ENCODE measurements around the gene MGME1.

The MGME1 gene

DNA sequence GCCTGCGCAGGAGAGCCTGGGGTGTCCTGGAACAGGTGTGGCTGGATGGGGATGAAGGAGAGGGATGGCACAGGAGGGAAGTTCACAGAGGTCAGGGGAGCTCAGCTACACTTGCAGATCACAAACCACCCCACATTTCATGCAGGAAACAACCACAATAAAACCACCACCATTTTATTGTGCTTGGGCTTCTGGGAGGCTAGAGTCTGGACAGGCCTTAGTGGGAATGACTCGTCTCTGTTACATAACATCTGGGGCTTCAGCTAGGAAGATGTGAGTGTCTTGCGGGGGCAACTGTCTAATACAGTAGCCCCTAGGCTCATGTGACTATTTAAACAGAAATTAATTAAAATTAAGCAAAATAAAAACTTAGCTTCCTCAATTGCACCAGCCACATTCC, 33.6 kb upstream of the MGME1 start:
- TF ChIP-seq, protein P1, sequence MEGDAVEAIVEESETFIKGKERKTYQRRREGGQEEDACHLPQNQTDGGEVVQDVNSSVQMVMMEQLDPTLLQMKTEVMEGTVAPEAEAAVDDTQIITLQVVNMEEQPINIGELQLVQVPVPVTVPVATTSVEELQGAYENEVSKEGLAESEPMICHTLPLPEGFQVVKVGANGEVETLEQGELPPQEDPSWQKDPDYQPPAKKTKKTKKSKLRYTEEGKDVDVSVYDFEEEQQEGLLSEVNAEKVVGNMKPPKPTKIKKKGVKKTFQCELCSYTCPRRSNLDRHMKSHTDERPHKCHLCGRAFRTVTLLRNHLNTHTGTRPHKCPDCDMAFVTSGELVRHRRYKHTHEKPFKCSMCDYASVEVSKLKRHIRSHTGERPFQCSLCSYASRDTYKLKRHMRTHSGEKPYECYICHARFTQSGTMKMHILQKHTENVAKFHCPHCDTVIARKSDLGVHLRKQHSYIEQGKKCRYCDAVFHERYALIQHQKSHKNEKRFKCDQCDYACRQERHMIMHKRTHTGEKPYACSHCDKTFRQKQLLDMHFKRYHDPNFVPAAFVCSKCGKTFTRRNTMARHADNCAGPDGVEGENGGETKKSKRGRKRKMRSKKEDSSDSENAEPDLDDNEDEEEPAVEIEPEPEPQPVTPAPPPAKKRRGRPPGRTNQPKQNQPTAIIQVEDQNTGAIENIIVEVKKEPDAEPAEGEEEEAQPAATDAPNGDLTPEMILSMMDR (IDR thresholded peaks at IDR 0.05; ENCODE audit: control insufficient read depth, extremely low read depth, insufficient read depth) = no peak
- H3K4me3 ChIP-seq (ENCODE audit: low read depth, low read length) = no peak overlapping the region
- no peak for DNase-seq (ENCODE audit: low read depth)

DNA sequence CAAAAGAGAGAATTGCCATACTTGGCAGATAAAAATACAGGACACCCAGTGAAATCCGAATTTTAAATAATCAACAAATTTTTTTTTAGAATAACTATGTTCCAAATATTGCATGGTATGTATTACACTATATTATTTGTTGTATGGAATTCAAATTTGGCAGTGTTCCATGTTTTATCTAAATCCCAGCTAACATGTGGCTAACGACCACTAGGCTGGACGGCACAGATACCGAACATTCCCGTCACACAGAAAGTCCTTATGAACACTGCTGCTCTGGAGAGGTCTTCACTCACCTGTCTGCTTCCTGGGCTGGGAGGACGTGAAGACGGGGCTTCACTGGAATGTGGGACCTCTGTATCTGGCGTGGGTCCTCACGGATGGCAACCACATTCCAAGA, 33.1 kb upstream of the MGME1 start:
- no peak overlapping the region for H3K4me3 ChIP-seq (ENCODE audit: low read depth, low read length)
- DNase-seq (ENCODE audit: low read depth) = no peak
- TF ChIP-seq, protein P1 (IDR thresholded peaks at IDR 0.05; ENCODE audit: control insufficient read depth, extremely low read depth, insufficient read depth) = no peak

DNA sequence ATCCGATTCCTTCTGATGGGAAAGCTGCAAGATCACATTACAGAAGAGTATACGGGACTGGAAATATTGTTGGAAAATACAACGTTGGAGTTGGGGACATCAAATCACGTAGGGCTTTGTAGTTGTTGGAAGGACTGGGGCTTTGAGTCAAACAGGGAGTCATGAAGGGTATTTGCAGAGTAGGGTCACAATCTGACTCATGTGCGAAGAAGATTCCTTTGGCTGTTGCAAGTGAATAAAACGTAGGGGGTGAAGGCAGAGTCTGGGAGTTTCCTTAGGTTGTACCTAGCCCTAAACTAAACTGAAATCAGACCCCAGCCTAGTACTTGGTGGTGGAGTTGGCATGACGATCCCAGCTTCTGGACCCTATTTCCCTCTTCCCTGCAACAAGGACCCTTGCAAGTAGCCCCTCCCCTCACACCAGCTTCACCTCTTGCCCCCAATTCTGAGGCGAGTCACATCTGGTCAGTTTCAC, 32.5 kb upstream of the MGME1 start:
- H3K4me3 ChIP-seq (ENCODE audit: low read depth, low read length) = no peak overlapping the region
- no peak for DNase-seq (ENCODE audit: low read depth)
- TF ChIP-seq, protein P1 (IDR thresholded peaks at IDR 0.05; ENCODE audit: control insufficient read depth, extremely low read depth, insufficient read depth) = no peak

DNA sequence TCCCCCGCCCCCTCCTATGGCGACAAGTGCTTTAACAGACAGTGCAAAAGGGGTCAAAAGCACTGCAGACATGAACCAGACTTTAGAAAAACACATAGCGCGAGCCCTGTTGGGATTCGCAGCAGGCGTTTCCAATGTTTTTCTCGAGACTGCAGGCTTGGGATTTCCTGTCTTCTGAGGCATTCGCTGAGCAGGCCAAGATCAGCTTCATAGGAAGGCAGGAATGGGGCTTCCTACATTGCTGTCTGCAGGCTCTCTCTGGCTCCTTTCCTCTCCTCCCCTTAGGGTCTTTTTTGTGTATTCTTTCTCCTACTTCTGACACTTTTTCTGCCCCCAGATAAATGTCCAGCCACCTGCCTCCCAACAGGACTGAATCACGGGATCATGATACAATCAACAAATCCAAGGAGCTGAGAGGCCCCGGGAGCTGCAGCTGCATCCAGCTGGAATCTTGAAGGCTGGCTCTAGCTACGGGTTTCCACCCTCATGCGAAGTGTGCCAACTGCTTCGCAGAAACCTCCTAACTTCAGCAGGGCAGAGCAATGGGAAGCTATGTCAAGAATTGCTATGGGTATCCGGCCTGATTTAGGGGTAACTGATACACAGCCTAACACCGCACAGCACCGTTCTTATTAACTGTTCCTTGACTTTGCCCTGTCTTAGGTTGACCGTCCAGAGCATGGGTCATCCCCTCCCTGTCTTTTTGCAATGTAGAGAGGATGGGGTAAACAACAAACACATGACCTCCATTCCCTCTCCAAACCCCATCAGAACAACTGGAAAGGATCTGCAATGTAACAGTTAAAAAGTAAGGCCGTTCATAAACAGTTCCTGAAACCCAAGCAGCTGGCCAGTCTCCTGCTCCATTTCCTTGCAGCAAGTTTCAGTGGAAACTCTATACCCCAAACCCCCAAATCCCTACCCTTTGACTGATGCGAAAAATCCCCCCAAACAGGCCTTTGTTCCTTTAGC, 31.8 kb upstream of the MGME1 start:
- DNase-seq (ENCODE audit: low read depth) = no peak
- TF ChIP-seq, protein P1 (IDR thresholded peaks at IDR 0.05; ENCODE audit: control insufficient read depth, extremely low read depth, insufficient read depth) = no peak
- no peak overlapping the region for H3K4me3 ChIP-seq (ENCODE audit: low read depth, low read length)

DNA sequence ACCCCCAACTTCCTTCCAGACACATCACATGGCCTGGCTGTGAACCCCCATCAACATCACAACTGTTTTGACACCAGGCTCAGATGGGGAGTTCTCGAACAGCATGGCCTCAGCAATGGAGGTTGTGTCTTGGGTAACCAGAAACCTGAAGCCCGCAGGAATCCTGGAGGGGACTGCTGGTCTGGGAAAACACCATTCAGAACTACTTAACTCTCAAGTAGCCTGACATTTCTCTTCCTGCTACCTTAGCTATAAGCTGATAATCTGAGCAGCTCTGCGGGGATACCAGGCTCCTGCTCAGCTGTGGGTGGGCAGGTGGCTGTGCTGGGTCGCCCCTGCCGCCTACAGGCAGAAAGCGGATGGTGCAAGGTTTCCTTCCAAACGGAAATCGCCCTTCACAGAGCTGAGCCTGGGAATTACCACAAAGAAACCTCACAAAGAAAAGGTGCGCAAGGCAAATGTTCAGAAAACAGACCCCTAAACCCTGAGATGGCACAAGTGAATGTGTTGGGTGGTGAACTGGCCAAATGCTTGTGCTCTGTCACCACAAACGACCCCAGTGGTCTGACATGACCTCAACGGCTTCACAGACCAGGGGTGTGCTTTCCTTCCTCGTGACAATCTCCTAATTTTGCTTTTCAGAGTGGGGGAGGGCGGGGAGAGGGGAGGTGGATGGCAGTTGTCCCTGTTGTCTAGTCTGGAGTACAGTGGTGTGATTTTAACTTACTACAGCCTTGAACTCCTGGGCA, 29.8 kb upstream of the MGME1 start:
- TF ChIP-seq, protein P1 (IDR thresholded peaks at IDR 0.05; ENCODE audit: control insufficient read depth, extremely low read depth, insufficient read depth) = peak; percentile 68
- H3K4me3 ChIP-seq (ENCODE audit: low read depth, low read length) = no peak overlapping the region
- DNase-seq (ENCODE audit: low read depth) = no peak

DNA sequence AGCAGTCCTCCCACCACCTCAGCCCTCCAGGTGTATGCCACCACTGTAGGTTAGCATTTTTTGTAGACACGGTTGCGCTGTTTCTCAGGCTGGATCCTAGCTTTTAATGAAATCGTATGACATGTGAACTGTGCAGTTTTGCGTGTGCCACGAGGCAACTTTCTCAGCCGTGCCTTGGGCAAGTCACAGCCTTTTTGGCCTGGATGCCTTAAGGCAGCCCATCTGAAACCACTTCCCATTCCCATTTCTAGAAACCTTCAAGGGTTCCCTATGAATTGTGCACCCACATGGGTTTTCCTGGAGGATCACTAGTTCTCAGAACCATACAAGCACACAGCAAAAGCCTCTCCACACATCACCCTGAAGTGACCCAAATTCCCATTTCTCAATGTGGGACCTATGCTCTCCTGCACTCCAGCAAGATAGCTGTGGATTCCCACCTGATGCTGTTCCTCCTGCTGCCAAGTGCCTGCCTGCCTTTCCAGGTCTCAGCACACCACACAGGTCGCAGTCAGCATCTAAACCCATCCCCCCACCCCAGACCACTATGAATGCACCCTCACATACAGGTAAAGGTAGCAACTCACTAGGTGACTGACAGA, 29.1 kb upstream of the MGME1 start:
- TF ChIP-seq, protein P1 (IDR thresholded peaks at IDR 0.05; ENCODE audit: control insufficient read depth, extremely low read depth, insufficient read depth) = no peak
- no peak for DNase-seq (ENCODE audit: low read depth)
- no peak overlapping the region for H3K4me3 ChIP-seq (ENCODE audit: low read depth, low read length)

Data from LNCaP clone FGC (cell line).